ENCODE measurements around the gene MRPS7.

DNA sequence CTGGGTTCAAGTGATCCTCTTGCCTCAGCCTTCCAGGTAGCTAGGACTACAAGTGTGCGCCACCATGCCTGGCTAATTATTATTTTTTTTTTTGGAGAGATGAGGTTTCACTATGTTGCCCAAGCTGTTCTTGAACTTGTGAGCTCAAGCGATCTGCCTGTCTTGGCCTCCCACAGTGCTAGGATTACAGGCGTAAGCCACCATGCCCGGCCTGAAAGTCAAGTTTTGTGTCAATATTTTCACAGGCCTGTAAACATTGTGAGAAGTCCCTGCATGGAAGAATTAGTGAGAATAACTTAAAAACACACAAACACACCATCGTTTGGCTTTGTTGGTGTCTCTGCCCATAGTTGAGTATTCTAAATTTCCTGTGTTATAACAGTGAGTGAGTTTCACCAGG is 34.0 kb upstream of the MRPS7 start:
- no peak for TF ChIP-seq EZH2 (IDR thresholded peaks at IDR 0.05; ENCODE audit: borderline replicate concordance, low read length)
- TF ChIP-seq CTCF (conservative IDR thresholded peaks at IDR 0.05 in 1 of 2, IDR thresholded peaks at IDR 0.05 in 1 of 2; ENCODE audit: extremely low read depth in 1 of 2, insufficient read depth in 1 of 2, low read depth in 1 of 2, low read length in 2 of 2), result no peak
